DND-41 (cell line): ENCODE measurements around the gene CHST3.

Source experiments
- EZH2 ChIP-seq: IDR thresholded peaks from 3 replicates; pipeline ENCODE4 v1.6.1; 2012; ENCODE audit warnings: borderline replicate concordance, low read depth, mild to moderate bottlenecking, moderate library complexity, low read length, inconsistent platforms; ENCODE audit not compliant: severe bottlenecking
- TF ChIP-seq, protein P1 (sequence below): IDR thresholded peaks from 2 replicates; pipeline ENCODE4 v1.5.1; 2012; ENCODE audit warnings: borderline replicate concordance, low read length, moderate library complexity, mild to moderate bottlenecking; ENCODE audit not compliant: poor library complexity, severe bottlenecking; ENCODE audit errors: extremely low read depth

GRCh38 chr10:72035252-72035887 is 71.2 kb downstream of the CHST3 start:
- TF ChIP-seq, protein P1, sequence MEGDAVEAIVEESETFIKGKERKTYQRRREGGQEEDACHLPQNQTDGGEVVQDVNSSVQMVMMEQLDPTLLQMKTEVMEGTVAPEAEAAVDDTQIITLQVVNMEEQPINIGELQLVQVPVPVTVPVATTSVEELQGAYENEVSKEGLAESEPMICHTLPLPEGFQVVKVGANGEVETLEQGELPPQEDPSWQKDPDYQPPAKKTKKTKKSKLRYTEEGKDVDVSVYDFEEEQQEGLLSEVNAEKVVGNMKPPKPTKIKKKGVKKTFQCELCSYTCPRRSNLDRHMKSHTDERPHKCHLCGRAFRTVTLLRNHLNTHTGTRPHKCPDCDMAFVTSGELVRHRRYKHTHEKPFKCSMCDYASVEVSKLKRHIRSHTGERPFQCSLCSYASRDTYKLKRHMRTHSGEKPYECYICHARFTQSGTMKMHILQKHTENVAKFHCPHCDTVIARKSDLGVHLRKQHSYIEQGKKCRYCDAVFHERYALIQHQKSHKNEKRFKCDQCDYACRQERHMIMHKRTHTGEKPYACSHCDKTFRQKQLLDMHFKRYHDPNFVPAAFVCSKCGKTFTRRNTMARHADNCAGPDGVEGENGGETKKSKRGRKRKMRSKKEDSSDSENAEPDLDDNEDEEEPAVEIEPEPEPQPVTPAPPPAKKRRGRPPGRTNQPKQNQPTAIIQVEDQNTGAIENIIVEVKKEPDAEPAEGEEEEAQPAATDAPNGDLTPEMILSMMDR = no peak
- TF ChIP-seq EZH2 = no peak
